PC-9 (cell line): ENCODE results near the gene SP140. TPM values are rescaled to one million over a fixed set of nuclear protein-coding genes. Genes with fewer than 3 reads are reported as not detected.

Experiments used
- Bru-seq: library from RNA; stranded (reverse); fragments of 400-500 nt; gene quantifications from one replicate; lab custom pipeline; 2021; lab: Mats Ljungman, UMichigan
- BruChase-seq, 2 experiments: library from RNA; stranded (reverse); fragments of 400-500 nt; gene quantifications; one replicate each; lab custom pipeline; 2021; lab: Mats Ljungman, UMichigan
- BruUV-seq: library from RNA; stranded (reverse); fragments of 400-500 nt; replicated peaks from 2 replicates; lab custom pipeline; 2021; lab: Mats Ljungman, UMichigan
- CTCF ChIA-PET: fragments of 300-600 bp; sonication (Branson Sonifier 250); formaldehyde crosslinking; loops from one replicate; lab custom pipeline; 2022; ENCODE audit warnings: antibody characterized with exemption; lab: Charles Lee
- POLR2A ChIA-PET: fragments of 300-600 bp; sonication (Branson Sonifier 250); formaldehyde crosslinking; loops from one replicate; lab custom pipeline; 2022; ENCODE audit warnings: antibody characterized with exemption; ENCODE audit not compliant: unreplicated experiment; lab: Charles Lee
- DNase-seq, 2 experiments: peaks; one replicate each; pipeline versions ENCODE4 v3.0.0 to v3.0.0-alpha.2; 2015 to 2022; ENCODE audit warnings: mixed read lengths in 1 of 2
- H2AFZ ChIP-seq: fragments of 200-600 bp; sonication (generic); 2 replicates; pipeline ENCODE4 v1.8.1; 2017; ENCODE audit warnings: antibody characterized with exemption
- H3F3A ChIP-seq: fragments of 200-600 bp; sonication (generic); 2 replicates; pipeline ENCODE4 v1.8.1; 2017; ENCODE audit warnings: antibody characterized with exemption, mild to moderate bottlenecking, low read depth; ENCODE audit not compliant: insufficient read depth
- H3K27ac ChIP-seq: fragments of 200-600 bp; sonication (generic); 2 replicates; pipeline ENCODE4 v1.6.1; 2016; ENCODE audit warnings: mixed run types
- H3K27me3 ChIP-seq: fragments of 200-600 bp; sonication (generic); 2 replicates; pipeline ENCODE4 v1.6.1; 2016; ENCODE audit warnings: low read depth, mixed run types; ENCODE audit not compliant: insufficient read depth
- H3K36me3 ChIP-seq: fragments of 200-600 bp; sonication (generic); 2 replicates; pipeline ENCODE4 v1.6.1; 2016; ENCODE audit warnings: low read depth, mixed run types
- H3K4me1 ChIP-seq: fragments of 200-600 bp; sonication (generic); replicated peaks from 2 replicates; pipeline ENCODE4 v1.6.1; 2016; ENCODE audit warnings: mixed run types; ENCODE audit not compliant: insufficient read depth
- H3K4me2 ChIP-seq: fragments of 200-600 bp; sonication (generic); 2 replicates; pipeline ENCODE4 v1.6.1; 2017; ENCODE audit warnings: mixed run types
- H3K4me3 ChIP-seq: fragments of 200-600 bp; sonication (generic); 2 replicates; pipeline ENCODE4 v1.6.1; 2016; ENCODE audit warnings: mixed run types
- H3K79me2 ChIP-seq: fragments of 200-600 bp; sonication (generic); 2 replicates; pipeline ENCODE4 v1.6.1; 2017; ENCODE audit warnings: low read depth, mixed run types
- H3K9me2 ChIP-seq: fragments of 200-600 bp; sonication (generic); 2 replicates; pipeline ENCODE4 v1.8.1; 2017; ENCODE audit warnings: mild to moderate bottlenecking; ENCODE audit not compliant: insufficient read depth
- H3K9me3 ChIP-seq: fragments of 200-600 bp; sonication (generic); 2 replicates; pipeline ENCODE4 v1.8.1; 2016; ENCODE audit warnings: low read depth; ENCODE audit not compliant: insufficient read depth
- H4K20me1 ChIP-seq: fragments of 200-600 bp; sonication (generic); 2 replicates; pipeline ENCODE4 v1.8.1; 2017; ENCODE audit not compliant: insufficient read depth
- EZH2 ChIP-seq: fragments of 200-600 bp; sonication (generic); IDR thresholded peaks from 2 replicates; pipeline ENCODE4 v1.8.0; 2017; ENCODE audit warnings: antibody characterized with exemption, low read depth
- intact Hi-C: fragments of 100-400 bp; cut with micrococcal nuclease; formaldehyde crosslinking; loops from one replicate; pipeline ENCODE4 v1.10.0; 2022; ENCODE audit not compliant: unreplicated experiment
- long read RNA-seq: library from polyadenylated mRNA; stranded (forward); transcript quantifications from one replicate; pipeline ENCODE4 v2.0.0, GENCODE V29; 2022
- total RNA-seq: library from RNA; stranded (reverse); gene quantifications from 2 replicates; pipeline ENCODE4 v1.2.3, GENCODE V29; 2021
- TF ChIP-seq, protein P1 (sequence below): fragments of 200-600 bp; sonication (generic); conservative IDR thresholded peaks from 2 replicates; pipeline ENCODE4 v1.6.1; 2017; ENCODE audit warnings: mixed run types, antibody characterized with exemption, mild to moderate bottlenecking, moderate library complexity

Gene SP140
- total RNA-seq (0.58 and 0.83 TPM in 2 replicates), Bru-seq, nascent RNA (percentile 11 among the genes with signal in this experiment), BruChase-seq, experiment 1, labeled RNA remaining after a 2-hour chase (percentile 17 among the genes with signal in this experiment), BruChase-seq, experiment 2, labeled RNA remaining after a 6-hour chase (percentile 9 among the genes with signal in this experiment)
- long read RNA-seq, partial matches to known transcripts = 0 of 2 reads
- long read RNA-seq, other reads (novel, unspliced or antisense) = 2 of 2 reads

DNA sequence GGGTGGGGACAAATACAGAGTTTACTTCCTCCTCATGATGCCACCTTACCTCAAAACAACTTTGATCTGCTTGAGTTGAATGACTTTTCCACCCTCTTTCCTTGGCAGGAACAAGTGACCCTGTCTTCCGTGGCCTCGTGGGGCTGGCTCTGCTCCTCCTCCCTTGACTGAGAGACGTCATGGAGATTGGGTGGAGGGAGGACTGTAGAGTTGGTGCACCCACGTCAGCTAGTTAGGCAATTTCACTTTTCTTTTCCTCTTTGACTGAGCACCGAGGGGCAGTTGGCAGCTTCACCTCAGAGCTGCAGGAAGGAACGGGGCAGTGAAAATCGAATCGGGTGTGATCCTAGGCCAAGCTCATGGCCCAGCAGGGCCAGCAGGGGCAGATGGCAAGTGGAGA lies at the start of gene SP140:
Gene SP140 (plus strand): TSS at position 251 of the 400 bp plus-strand sequence. CDS start 109 bp downstream, at position 360.
- Histone ChIP-seq H2AFZ (no peak within 1 kb of the TSS), H3K4me1 (peaks cover 30% of the 10 kb centered on the region), H3K4me2 (no peak within 1 kb of the TSS), H3F3A (peaks cover 8% of the 10 kb centered on the region; the same call in 1 of the 2 replicates), H3K9me2 (no peaks in the 10 kb centered on the region), H3K27ac (no peak within 1 kb of the TSS), H3K9me3 (peaks cover 3% of the 10 kb centered on the region; the same call in 1 of the 2 replicates), H3K4me3 (no peak within 1 kb of the TSS), H3K79me2 (no peaks in the 10 kb centered on the region), H3K27me3 (no peaks in the 10 kb centered on the region), H3K36me3 (no peaks in the 10 kb centered on the region), H4K20me1 (no peaks in the 10 kb centered on the region)
- BruUV-seq = no TSS peak
- TF ChIP-seq EZH2 = no peak
- TF ChIP-seq, protein P1, sequence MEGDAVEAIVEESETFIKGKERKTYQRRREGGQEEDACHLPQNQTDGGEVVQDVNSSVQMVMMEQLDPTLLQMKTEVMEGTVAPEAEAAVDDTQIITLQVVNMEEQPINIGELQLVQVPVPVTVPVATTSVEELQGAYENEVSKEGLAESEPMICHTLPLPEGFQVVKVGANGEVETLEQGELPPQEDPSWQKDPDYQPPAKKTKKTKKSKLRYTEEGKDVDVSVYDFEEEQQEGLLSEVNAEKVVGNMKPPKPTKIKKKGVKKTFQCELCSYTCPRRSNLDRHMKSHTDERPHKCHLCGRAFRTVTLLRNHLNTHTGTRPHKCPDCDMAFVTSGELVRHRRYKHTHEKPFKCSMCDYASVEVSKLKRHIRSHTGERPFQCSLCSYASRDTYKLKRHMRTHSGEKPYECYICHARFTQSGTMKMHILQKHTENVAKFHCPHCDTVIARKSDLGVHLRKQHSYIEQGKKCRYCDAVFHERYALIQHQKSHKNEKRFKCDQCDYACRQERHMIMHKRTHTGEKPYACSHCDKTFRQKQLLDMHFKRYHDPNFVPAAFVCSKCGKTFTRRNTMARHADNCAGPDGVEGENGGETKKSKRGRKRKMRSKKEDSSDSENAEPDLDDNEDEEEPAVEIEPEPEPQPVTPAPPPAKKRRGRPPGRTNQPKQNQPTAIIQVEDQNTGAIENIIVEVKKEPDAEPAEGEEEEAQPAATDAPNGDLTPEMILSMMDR = no peak
- intact Hi-C loops = no loop called here
- CTCF ChIA-PET = no interaction called here
- POLR2A ChIA-PET = no interaction called here
- no peak for DNase-seq

DNA sequence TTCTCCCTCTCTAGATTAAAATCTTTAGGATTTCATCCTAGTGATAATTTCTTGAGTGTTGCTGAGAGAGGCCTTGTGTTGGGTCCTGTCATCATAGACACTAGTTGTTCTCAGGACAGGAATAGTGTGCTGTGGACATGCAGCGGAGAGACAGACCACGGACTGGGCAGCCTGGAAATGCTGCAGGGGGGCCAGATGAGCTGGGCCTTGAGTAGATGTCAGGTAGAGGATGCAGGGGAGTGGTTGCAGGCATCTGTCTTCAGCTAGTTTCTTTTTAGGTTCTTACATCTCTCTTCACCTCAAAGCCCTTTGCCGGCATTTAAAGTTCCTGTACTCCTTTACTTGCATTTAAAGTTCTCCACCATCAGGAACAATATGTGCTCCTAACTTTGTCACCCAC lies 48.5 kb upstream of the SP140 start:
- CTCF ChIA-PET = interaction anchor here (0.6 kb wide), 1 partner anchor 21 kb away, joined by 4 read pairs; no protein-coding TSS in a partner anchor
- Histone ChIP-seq H3K27me3 (no peaks in the 10 kb centered on the region), H3K36me3 (no peaks in the 10 kb centered on the region), H2AFZ (no peak overlapping the region), H4K20me1 (no peaks in the 10 kb centered on the region), H3K4me3 (no peak overlapping the region), H3K27ac (no peak overlapping the region), H3K9me3 (no peaks in the 10 kb centered on the region), H3F3A (no peaks in the 10 kb centered on the region), H3K4me2 (no peak overlapping the region), H3K79me2 (no peaks in the 10 kb centered on the region), H3K9me2 (no peaks in the 10 kb centered on the region), H3K4me1 (no peaks in the 10 kb centered on the region)
- TF ChIP-seq, protein P1 = no peak
- TF ChIP-seq EZH2 = no peak
- DNase-seq = no peak
- intact Hi-C loops = no loop called here
- no TSS peak for BruUV-seq
- POLR2A ChIA-PET = no interaction called here

DNA sequence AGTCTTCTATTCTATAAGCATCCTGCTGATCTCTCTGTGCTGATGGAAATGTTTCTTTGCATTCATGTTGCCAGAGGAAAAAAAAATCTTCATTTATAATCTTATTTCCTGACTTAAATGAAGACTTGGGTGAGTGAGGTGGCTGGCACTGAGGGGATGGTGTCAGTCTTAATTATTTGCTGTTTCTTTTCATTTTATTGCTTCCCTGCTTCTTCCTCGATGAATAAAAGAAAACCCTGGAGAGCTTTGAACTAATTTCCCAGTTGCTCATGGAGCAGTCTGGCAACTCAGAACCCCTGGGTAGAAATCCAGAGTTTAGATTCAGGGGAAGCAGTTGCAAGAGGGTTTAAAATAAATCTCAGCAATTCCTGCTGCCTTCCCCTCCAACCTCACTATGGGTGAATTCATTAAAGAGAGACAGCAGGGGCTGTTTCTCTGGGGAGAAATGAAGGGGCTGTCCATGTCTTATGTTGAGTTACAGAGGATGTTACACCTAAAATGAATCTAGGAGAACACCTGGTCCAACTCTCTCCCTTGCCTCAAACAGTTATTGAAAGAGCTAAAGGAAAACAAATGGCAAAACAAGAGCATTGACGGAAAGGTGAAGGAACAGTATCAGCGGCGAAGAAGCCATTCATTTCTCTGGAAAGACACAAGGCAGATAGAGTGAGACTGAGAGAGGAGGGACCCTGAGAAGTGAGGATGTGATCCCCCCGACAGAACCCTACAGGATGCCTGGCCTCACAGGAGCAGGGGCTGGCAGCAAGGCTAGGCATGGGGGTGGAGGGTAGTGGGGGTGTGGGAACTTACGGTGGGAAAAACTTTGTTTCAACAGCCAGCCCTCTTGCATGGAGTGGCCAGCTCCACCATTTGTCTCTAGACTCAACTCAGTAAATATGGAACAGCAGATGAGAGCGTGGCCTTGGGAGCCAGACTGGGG lies 46.7 kb upstream of the SP140 start:
- H3K27ac ChIP-seq = no peak overlapping the region
- H3K79me2 ChIP-seq = no peaks in the 10 kb centered on the region
- H3K9me3 ChIP-seq = no peaks in the 10 kb centered on the region
- intact Hi-C loops = no loop called here
- no peaks in the 10 kb centered on the region for H3K27me3 ChIP-seq
- no peaks in the 10 kb centered on the region for H4K20me1 ChIP-seq
- no peaks in the 10 kb centered on the region for H3K36me3 ChIP-seq
- H2AFZ ChIP-seq = no peak overlapping the region
- H3F3A ChIP-seq = no peaks in the 10 kb centered on the region
- DNase-seq = no peak
- TF ChIP-seq, protein P1 = no peak
- TF ChIP-seq EZH2 = no peak
- H3K4me1 ChIP-seq = no peaks in the 10 kb centered on the region
- BruUV-seq = no TSS peak
- H3K4me2 ChIP-seq = no peak overlapping the region
- POLR2A ChIA-PET = no interaction called here
- no peak overlapping the region for H3K4me3 ChIP-seq
- no peaks in the 10 kb centered on the region for H3K9me2 ChIP-seq
- CTCF ChIA-PET = no interaction called here
